ENCODE results near the gene ZNF808. TPM values are rescaled to one million over a fixed set of nuclear protein-coding genes. Genes with fewer than 3 reads are reported as not detected.

Gene ZNF808
- total and polyA plus RNA-seq, 9 of the 15 experiments (the other 6 are each of a cell fraction or from before 2014, with no cell fraction given): 3.1 to 20.1 (median 10.9) TPM

DNA sequence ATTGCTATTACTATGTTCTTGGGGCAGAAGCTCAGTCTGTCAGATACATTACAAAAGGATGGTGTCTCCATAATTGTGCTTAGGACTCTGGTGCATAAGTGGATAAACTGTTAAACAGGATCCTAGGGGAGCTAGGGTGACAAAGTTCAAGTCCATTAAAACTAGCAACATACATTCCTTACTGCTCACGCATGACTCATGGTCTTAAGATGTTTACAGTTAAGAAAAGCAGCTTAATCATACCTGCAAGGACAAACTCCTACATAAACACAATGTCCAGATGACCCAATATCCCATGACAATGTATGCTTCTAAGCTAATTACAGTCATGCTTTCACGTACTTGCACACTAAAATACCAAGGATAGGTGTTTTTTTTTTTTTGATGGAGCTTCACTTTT is 39.1 kb downstream of the ZNF808 start (continued):
- TF ChIP-seq CCNT2 (IDR thresholded peaks at IDR 0.05; ENCODE audit: borderline replicate concordance, extremely low read depth, insufficient read length, low read depth, low read length) (no peak), SOX6 (IDR thresholded peaks at IDR 0.05) (peak; percentile 63; the same call in 1 of the 2 replicates), ARNT (IDR thresholded peaks at IDR 0.05) (no peak), RBFOX2 (IDR thresholded peaks at IDR 0.05; ENCODE audit: low read depth, low read length) (no peak), ZNF551 (CRISPR knock-in tag; IDR thresholded peaks at IDR 0.05) (no peak), ZNF217 (CRISPR knock-in tag; IDR thresholded peaks at IDR 0.05) (no peak), WHSC1 (IDR thresholded peaks at IDR 0.05; ENCODE audit: low read length) (no peak), NELFE (IDR thresholded peaks at IDR 0.05; ENCODE audit: insufficient read depth, insufficient read length) (no peak), LCOR (CRISPR knock-in tag; IDR thresholded peaks at IDR 0.05) (no peak), PHTF2 (CRISPR knock-in tag; IDR thresholded peaks at IDR 0.05) (no peak), SUPT5H (IDR thresholded peaks at IDR 0.05) (no peak), PYGO2 (tag; IDR thresholded peaks at IDR 0.05) (no peak), MTA1 (IDR thresholded peaks at IDR 0.05; ENCODE audit: borderline replicate concordance) (no peak), HDAC3 (IDR thresholded peaks at IDR 0.05; ENCODE audit: borderline replicate concordance, partially characterized antibody) (no peak), KAT8 (IDR thresholded peaks at IDR 0.05; ENCODE audit: low read depth) (no peak), JUND (IDR thresholded peaks at IDR 0.05; ENCODE audit: borderline replicate concordance, low read depth, low read length) (peak; percentile 83; the same call in 1 of the 2 replicates), JUND (tag; IDR thresholded peaks at IDR 0.05; ENCODE audit: borderline replicate concordance, low read depth, low read length) (peak; percentile 90), ZNF707 (CRISPR knock-in tag; conservative IDR thresholded peaks at IDR 0.05) (no peak), SMC3 (conservative IDR thresholded peaks at IDR 0.05; ENCODE audit: insufficient read depth, low read depth, low read length) (no peak)
- TF ChIP-seq, protein P1, sequence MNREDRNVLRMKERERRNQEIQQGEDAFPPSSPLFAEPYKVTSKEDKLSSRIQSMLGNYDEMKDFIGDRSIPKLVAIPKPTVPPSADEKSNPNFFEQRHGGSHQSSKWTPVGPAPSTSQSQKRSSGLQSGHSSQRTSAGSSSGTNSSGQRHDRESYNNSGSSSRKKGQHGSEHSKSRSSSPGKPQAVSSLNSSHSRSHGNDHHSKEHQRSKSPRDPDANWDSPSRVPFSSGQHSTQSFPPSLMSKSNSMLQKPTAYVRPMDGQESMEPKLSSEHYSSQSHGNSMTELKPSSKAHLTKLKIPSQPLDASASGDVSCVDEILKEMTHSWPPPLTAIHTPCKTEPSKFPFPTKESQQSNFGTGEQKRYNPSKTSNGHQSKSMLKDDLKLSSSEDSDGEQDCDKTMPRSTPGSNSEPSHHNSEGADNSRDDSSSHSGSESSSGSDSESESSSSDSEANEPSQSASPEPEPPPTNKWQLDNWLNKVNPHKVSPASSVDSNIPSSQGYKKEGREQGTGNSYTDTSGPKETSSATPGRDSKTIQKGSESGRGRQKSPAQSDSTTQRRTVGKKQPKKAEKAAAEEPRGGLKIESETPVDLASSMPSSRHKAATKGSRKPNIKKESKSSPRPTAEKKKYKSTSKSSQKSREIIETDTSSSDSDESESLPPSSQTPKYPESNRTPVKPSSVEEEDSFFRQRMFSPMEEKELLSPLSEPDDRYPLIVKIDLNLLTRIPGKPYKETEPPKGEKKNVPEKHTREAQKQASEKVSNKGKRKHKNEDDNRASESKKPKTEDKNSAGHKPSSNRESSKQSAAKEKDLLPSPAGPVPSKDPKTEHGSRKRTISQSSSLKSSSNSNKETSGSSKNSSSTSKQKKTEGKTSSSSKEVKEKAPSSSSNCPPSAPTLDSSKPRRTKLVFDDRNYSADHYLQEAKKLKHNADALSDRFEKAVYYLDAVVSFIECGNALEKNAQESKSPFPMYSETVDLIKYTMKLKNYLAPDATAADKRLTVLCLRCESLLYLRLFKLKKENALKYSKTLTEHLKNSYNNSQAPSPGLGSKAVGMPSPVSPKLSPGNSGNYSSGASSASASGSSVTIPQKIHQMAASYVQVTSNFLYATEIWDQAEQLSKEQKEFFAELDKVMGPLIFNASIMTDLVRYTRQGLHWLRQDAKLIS (CRISPR knock-in tag; IDR thresholded peaks at IDR 0.05): no peak
- TF ChIP-seq, protein P2, sequence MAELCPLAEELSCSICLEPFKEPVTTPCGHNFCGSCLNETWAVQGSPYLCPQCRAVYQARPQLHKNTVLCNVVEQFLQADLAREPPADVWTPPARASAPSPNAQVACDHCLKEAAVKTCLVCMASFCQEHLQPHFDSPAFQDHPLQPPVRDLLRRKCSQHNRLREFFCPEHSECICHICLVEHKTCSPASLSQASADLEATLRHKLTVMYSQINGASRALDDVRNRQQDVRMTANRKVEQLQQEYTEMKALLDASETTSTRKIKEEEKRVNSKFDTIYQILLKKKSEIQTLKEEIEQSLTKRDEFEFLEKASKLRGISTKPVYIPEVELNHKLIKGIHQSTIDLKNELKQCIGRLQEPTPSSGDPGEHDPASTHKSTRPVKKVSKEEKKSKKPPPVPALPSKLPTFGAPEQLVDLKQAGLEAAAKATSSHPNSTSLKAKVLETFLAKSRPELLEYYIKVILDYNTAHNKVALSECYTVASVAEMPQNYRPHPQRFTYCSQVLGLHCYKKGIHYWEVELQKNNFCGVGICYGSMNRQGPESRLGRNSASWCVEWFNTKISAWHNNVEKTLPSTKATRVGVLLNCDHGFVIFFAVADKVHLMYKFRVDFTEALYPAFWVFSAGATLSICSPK (IDR thresholded peaks at IDR 0.05; ENCODE audit: borderline replicate concordance): no peak
- TF ChIP-seq, protein P3, sequence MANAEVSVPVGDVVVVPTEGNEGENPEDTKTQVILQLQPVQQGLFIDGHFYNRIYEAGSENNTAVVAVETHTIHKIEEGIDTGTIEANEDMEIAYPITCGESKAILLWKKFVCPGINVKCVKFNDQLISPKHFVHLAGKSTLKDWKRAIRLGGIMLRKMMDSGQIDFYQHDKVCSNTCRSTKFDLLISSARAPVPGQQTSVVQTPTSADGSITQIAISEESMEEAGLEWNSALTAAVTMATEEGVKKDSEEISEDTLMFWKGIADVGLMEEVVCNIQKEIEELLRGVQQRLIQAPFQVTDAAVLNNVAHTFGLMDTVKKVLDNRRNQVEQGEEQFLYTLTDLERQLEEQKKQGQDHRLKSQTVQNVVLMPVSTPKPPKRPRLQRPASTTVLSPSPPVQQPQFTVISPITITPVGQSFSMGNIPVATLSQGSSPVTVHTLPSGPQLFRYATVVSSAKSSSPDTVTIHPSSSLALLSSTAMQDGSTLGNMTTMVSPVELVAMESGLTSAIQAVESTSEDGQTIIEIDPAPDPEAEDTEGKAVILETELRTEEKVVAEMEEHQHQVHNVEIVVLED (CRISPR knock-in tag; IDR thresholded peaks at IDR 0.05): no peak
